Measurements from ENCODE around the gene CSTB.

- TF ChIP-seq, protein P1, sequence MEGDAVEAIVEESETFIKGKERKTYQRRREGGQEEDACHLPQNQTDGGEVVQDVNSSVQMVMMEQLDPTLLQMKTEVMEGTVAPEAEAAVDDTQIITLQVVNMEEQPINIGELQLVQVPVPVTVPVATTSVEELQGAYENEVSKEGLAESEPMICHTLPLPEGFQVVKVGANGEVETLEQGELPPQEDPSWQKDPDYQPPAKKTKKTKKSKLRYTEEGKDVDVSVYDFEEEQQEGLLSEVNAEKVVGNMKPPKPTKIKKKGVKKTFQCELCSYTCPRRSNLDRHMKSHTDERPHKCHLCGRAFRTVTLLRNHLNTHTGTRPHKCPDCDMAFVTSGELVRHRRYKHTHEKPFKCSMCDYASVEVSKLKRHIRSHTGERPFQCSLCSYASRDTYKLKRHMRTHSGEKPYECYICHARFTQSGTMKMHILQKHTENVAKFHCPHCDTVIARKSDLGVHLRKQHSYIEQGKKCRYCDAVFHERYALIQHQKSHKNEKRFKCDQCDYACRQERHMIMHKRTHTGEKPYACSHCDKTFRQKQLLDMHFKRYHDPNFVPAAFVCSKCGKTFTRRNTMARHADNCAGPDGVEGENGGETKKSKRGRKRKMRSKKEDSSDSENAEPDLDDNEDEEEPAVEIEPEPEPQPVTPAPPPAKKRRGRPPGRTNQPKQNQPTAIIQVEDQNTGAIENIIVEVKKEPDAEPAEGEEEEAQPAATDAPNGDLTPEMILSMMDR (IDR thresholded peaks at IDR 0.05): no peak
- no peak for TF ChIP-seq EP300 (IDR thresholded peaks at IDR 0.05)
Observed at GRCh38 chr21:43792406-43792805, 16.3 kb upstream of the CSTB start.

Measured in tibial nerve (tissue), 4 donors.